ENCODE data around the gene THAP9. TPM values are rescaled to one million over a fixed set of nuclear protein-coding genes. Genes with fewer than 3 reads are reported as not detected.
"Not testable (repeated sequence)": the region's sequence is repeated elsewhere in the genome, so short reads cannot be mapped to it uniquely, and the experiment has no call there.

Gene THAP9
- total and polyA plus RNA-seq, 8 donors: 0.58 to 8.9 (median 1.9) TPM; not detected in 2

GRCh38 chr4:82852751-82853285, 47.7 kb upstream of the THAP9 start:
- DNase-seq: no peak
- H3K27me3 ChIP-seq: no peaks in the 10 kb centered on the region
- H3K4me1 ChIP-seq: peaks cover 0 to 5% (median 2%) of the 10 kb centered on the region in 4 donors
- no peak overlapping the region for H3K27ac ChIP-seq
- 69 to 73% (median 70%) methylated on average over 5 of the region's 5 CpGs for WGBS, 5 donors
- no peaks in the 10 kb centered on the region for H3K9me3 ChIP-seq
- intact Hi-C loops (cut with DNase I; ENCODE audit: low total_unique reads): no loop called here
- no peak overlapping the region for H3K4me3 ChIP-seq
- H3K36me3 ChIP-seq: peaks cover 83 to 100% (median 100%) of the 10 kb centered on the region in 4 donors
- TF ChIP-seq POLR2AphosphoS5 (IDR thresholded peaks at IDR 0.05): no peak
- TF ChIP-seq POLR2A (IDR thresholded peaks at IDR 0.05): no peak
- no peak for TF ChIP-seq EP300 (IDR thresholded peaks at IDR 0.05)
- no peak for TF ChIP-seq CTCF (IDR thresholded peaks at IDR 0.05)

- H3K27me3 ChIP-seq; H3K4me1 ChIP-seq; intact Hi-C loops (cut with DNase I; ENCODE audit: low total_unique reads); DNase-seq; H3K4me3 ChIP-seq; H3K27ac ChIP-seq; H3K9me3 ChIP-seq: not testable (repeated sequence)
- WGBS, 5 donors: 85 to 98% (median 95%) methylated on average over 2 of the region's 2 CpGs
- peaks cover 43 to 83% (median 79%) of the 10 kb centered on the region in 4 donors for H3K36me3 ChIP-seq
Measured at GRCh38 chr4:82860487-82860886, 40.0 kb upstream of the THAP9 start.

- Histone ChIP-seq H3K27me3 (no peaks in the 10 kb centered on the region), H3K4me3 (no peak overlapping the region), H3K4me1 (peaks cover 0 to 11% (median 2%) of the 10 kb centered on the region in 4 donors), H3K9me3 (no peaks in the 10 kb centered on the region), H3K27ac (no peak overlapping the region), H3K36me3 (peaks cover 42 to 83% (median 79%) of the 10 kb centered on the region in 4 donors)
- no peak for DNase-seq
- TF ChIP-seq POLR2A (IDR thresholded peaks at IDR 0.05) (no peak), EP300 (IDR thresholded peaks at IDR 0.05) (no peak), POLR2AphosphoS5 (IDR thresholded peaks at IDR 0.05) (no peak), CTCF (IDR thresholded peaks at IDR 0.05) (no peak)
- intact Hi-C loops (cut with DNase I; ENCODE audit: low total_unique reads): no loop called here
Measured at GRCh38 chr4:82861529-82861928, 39.0 kb upstream of the THAP9 start.

- DNase-seq: no peak
- Histone ChIP-seq H3K27ac (peak overlapping the region in 2 of 5 donors; percentile 43 to 71), H3K4me1 (peaks cover 0 to 14% (median 2%) of the 10 kb centered on the region in 4 donors), H3K27me3 (no peaks in the 10 kb centered on the region), H3K9me3 (no peaks in the 10 kb centered on the region), H3K36me3 (peaks cover 38 to 95% (median 91%) of the 10 kb centered on the region in 4 donors), H3K4me3 (no peak overlapping the region)
- intact Hi-C loops (cut with DNase I; ENCODE audit: low total_unique reads): no loop called here
- TF ChIP-seq POLR2A (IDR thresholded peaks at IDR 0.05): no peak
- no peak for TF ChIP-seq POLR2AphosphoS5 (IDR thresholded peaks at IDR 0.05)
- no peak for TF ChIP-seq EP300 (IDR thresholded peaks at IDR 0.05)
- no peak for TF ChIP-seq CTCF (IDR thresholded peaks at IDR 0.05)
- 78 to 86% (median 84%) methylated on average over 6 of the region's 6 CpGs for WGBS, 5 donors
Measured at GRCh38 chr4:82864336-82864979, 36.1 kb upstream of the THAP9 start.

- DNase-seq: peak in 1 of 2 donors; percentile 56
- Histone ChIP-seq H3K4me3 (no peak overlapping the region), H3K36me3 (peaks cover 47 to 97% (median 96%) of the 10 kb centered on the region in 4 donors), H3K4me1 (peaks cover 0 to 14% (median 2%) of the 10 kb centered on the region in 4 donors), H3K27ac (peak overlapping the region in 3 of 5 donors; percentile 31 to 71 (median 66)), H3K9me3 (no peaks in the 10 kb centered on the region), H3K27me3 (no peaks in the 10 kb centered on the region)
- peak in 1 of 3 donors; percentile 8 for TF ChIP-seq POLR2AphosphoS5 (IDR thresholded peaks at IDR 0.05)
- no peak for TF ChIP-seq CTCF (IDR thresholded peaks at IDR 0.05)
- no peak for TF ChIP-seq POLR2A (IDR thresholded peaks at IDR 0.05)
- TF ChIP-seq EP300 (IDR thresholded peaks at IDR 0.05): no peak
- intact Hi-C loops (cut with DNase I; ENCODE audit: low total_unique reads): no loop called here
- 26 to 44% (median 27%) methylated on average over 1 of the region's 1 CpG for WGBS, 5 donors
Measured at GRCh38 chr4:82865592-82865991, 34.9 kb upstream of the THAP9 start.

- DNase-seq; H3K27me3 ChIP-seq; intact Hi-C loops (cut with DNase I; ENCODE audit: low total_unique reads); H3K4me3 ChIP-seq; H3K9me3 ChIP-seq: not testable (repeated sequence)
- H3K4me1 ChIP-seq: peaks cover 0 to 14% (median 2%) of the 10 kb centered on the region in 4 donors
- peaks cover 51 to 100% (median 98%) of the 10 kb centered on the region in 4 donors for H3K36me3 ChIP-seq
- 71 to 88% (median 75%) methylated on average over 6 of the region's 6 CpGs for WGBS, 5 donors
- H3K27ac ChIP-seq: peak overlapping the region in 3 of 5 donors; percentile 31 to 71 (median 66)
Measured at GRCh38 chr4:82866033-82866432, 34.5 kb upstream of the THAP9 start.
